Suppressor macrophage treated with lipopolysaccharide for 1 hour (primary cell): ENCODE results near the gene ZNF563.
A peak's percentile ranks its signal among the peaks of the same experiment; 100 is the strongest.

Source experiments
- DNase-seq, 3 donors: peaks; one replicate each; pipeline ENCODE4 v3.0.0-alpha.2; 2020 to 2022

The ZNF563 gene

GRCh38 chr19:12294249-12295158, 38.9 kb downstream of the ZNF563 start, which contains the start of gene ZNF44:
Gene ZNF44 (minus strand): TSS chr19:12294883. CDS start chr19:12294694, 189 bp downstream.
- DNase-seq, result peak; percentile 98 to 99 (median 99)

DNA sequence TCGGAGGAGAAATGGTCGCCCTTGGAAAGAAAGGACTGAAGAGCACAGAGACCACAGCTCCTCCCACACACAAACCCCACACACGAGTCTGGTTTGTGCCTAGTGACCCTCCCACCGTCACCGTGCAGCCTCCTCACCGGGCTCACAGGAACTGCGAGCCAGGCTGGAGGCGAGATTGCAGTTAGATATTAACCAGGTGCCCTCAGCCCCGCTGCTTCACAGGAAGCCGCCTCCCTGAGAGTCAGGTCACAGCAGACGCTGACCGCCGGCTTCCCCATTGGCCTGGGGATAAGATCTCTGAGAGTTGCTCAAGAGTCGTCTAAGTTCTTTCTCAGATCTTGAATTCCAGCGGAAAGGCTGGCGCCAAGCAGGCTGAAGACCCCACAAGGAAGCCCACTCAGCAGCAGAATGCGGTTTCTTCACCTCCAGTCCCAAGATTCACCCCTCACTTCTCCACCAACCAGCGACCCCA, 39.6 kb downstream of the ZNF563 start:
- peak; percentile 60 to 73 (median 63) for DNase-seq

DNA sequence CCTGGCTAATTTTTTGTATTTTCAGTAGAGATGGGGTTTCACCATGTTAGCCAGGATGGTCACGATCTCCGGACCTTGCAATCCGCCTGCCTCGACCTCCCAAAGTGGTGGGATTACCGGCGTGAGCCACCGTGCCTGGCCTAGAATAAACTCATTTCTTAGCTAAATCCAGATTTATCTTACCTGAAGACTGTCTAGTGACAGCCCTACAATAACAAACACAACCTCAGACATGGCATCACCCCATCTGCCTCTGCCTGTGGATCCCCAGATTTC, 43.7 kb downstream of the ZNF563 start:
- DNase-seq, result no peak

GRCh38 chr19:12287958-12288500, 45.4 kb downstream of the ZNF563 start:
- DNase-seq, result no peak

DNA sequence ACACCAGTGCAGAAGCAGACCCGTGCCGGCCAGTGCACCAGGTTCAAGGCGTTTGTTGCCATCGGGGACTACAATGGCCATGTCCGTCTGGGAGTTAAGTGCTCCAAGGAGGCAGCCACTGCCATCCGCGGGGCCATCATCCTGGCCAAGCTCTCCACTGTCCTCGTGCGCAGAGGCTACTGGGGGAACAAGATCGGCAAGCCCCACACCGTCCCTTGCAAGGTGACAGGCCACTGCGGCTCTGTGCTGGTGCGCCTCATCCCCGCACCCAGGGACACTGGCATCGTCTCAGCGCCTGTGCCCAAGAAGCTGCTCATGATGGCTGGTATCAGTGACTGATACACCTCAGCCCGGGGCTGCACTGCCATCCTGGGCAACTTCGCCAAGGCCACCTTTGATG, 48.8 kb downstream of the ZNF563 start:
- DNase-seq, result no peak

DNA sequence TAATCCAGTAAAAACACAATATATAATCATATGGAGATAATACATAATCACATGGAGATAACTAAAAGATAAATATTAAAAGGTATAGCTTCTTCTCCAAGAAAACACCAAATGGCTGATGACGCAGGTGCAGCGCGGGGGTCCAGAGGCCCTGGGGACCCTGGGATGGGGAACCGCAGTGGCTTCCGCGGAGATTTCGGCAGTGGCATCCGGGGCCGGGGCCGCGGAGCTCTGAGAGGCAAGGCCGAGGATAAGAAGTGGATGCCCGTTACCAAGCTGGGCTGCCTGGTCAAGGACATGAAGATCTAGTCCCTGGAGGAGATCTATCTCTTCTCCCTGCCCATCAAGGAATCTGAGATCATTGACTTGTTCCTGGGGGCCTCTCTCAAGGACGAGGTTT, 49.2 kb downstream of the ZNF563 start:
- no peak for DNase-seq

GRCh38 chr19:12278713-12279112, 54.7 kb downstream of the ZNF563 start:
- no peak for DNase-seq

DNA sequence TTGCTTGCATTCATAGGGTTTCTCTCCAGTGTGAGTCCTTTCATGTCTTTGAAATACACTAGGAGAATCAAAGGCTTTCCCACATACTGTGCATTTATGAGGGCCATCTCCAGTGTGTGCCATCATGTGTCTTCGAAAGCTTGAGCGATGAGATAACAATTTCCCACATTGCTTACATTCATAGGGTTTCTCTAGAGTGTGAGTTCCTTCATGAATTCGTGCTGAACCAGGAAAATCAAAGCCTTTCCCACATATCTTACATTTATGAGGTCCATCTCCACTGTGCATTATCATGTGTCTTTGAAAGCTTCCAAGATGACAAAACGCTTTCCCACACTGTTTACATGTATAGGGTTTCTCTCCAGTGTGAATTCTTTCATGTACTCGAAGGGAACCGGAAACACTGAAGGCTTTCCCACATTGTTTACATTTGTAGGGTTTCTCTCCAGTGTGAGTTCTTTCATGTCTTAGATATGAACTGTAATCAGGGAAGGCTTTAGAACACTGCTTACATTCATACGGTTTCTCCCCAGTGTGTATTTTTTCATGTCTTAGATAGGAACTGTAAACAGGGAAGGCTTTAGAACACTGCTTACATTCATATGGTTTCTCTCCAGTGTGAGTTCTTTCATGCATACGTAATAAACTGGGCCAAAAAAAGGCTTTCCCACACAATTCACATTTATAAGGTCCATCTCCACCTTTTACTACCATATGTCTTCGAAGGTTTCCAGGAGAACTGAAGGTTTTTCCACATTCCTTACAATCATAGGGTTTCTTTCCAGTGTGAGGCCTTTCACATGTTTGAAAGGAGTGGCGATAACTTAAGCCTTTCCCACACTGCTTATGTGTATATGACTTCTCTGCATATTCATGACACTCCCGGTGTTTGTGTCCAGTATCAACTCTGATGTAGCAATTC, 60.2 kb downstream of the ZNF563 start:
- DNase-seq, result no peak

- DNase-seq, result no peak
Observed at GRCh38 chr19:12272386-12272785, 61.0 kb downstream of the ZNF563 start.

DNA sequence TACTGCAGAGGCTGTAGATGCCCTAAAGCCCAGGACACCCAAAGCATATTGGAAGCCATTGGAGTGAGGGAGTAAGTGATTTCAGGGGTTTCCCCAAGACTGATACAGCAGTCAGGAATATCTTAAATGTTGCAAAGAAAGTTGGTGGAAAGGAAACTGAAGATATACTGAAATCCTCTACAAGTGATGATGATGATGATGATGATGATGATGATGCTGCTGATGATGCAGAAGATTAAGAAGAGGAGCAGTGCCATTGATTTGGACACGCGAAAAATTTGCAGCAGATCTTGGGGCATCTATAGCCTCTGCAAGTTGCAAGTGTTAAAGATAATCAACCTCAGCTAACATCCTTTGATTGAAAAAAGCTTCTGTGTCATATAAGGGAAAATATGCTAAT, 62.6 kb downstream of the ZNF563 start:
- DNase-seq, result no peak
